Limb (tissue), 2 donors: Measurements from ENCODE around the gene PSME4.
"Not testable (repeated sequence)": the region's sequence is repeated elsewhere in the genome, so short reads cannot be mapped to it uniquely, and the experiment has no call there.

Experiments
- DNase-seq, 2 donors: peaks; one replicate each; pipeline ENCODE4 v3.0.0-alpha.2; 2016; ENCODE audit errors: extremely low spot score in 2 of 2

Gene PSME4

DNA sequence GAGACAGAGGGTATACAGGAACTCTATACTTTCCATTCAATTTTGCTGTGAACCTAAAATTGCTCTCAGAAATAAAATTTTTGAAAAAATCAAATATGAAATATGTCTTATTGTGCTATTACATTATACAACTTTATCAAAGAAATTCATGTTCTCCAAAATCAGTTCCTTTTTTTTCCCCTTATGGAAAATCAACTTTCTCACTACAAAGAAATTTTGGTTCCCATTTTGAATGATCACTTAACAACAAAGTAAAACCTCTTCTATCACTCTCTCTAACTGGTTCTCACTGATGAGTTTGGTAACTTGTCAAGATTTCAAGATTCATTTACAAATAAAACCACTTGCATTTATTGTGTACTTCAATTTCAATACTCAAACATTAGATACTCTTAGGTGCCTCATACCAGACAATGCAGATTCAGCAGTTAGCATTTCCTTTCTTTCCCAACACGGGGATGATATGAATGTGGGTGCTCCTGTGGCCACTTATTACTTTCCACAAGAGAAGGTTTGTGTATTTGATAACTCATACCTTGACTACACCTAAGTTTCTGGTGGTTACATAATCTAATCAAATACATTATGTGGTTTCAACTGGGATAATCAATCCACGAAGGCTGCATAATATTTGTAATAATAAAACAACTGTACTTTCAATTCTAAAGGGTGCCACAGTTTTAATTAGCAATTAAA lies 6.4 kb downstream of the PSME4 start:
- no peak for DNase-seq

GRCh38 chr2:53961478-53962216 lies 9.1 kb downstream of the PSME4 start:
- not testable (repeated sequence) for DNase-seq

- no peak for DNase-seq
Observed at GRCh38 chr2:53960476-53960875, 10.3 kb downstream of the PSME4 start.

DNA sequence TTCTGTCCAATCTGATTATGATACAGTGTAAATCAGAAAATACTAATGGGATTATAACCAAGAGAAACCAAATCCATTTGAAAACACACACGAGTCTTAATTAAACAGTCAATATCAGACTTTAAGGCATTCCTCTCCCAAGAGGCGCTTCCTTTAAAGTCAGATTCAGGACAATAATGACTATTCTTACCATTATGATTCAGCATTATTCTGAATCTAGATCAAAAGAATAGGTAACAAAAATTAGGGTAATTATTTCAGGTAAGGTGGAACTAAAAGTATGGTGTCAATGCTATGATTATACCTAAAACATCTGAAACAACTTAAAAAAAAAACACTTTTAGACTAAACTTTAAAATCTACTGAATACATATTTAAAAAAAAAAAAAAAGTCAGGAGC lies 12.3 kb downstream of the PSME4 start:
- no peak for DNase-seq

- no peak for DNase-seq
Observed at GRCh38 chr2:53952519-53952918, 18.3 kb downstream of the PSME4 start.

DNA sequence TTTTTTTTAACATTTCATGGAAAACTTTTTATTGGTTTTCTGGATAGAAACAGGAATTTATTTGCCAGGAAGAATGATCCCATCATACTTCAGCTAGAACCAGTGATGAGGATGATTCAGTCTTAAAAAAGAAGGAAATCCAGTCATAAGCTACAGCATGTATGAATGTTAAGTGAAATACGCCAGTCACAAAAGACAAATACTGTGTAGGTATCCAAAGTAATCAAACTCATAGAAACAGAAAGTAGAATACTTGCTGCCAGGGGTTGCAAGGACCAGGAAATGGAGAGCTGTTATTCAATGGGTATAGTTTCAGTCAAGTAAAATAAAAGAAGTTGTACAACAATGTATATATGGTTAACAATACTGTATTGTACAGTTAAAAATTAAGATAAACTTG lies 21.3 kb downstream of the PSME4 start:
- DNase-seq, result no peak

GRCh38 chr2:53945538-53945937 lies 25.3 kb downstream of the PSME4 start:
- DNase-seq, result no peak

- no peak for DNase-seq
Observed at GRCh38 chr2:53944542-53944941, 26.3 kb downstream of the PSME4 start.

- DNase-seq, result no peak
Observed at GRCh38 chr2:53942280-53942679, 28.5 kb downstream of the PSME4 start.

GRCh38 chr2:53941749-53942148 lies 29.0 kb downstream of the PSME4 start:
- no peak for DNase-seq

DNA sequence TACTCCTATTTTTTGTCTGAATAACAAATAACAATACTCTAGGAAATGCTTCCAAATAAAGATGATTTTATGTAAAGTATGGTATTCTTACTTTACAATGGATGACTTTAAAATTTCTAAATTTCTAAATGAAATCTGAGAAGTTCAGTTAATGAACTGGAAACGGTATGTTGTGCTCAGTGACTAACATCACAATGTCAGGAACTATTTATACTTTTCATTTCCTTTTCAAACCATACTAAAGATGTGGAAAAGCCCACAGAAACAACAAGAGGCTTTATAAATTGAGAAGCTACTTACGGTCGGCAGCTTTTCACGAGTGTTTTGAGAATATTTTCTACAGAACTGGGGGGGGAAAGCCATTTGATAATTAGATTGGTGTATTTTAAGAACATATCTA lies 31.1 kb downstream of the PSME4 start:
- DNase-seq, result no peak

- DNase-seq, result no peak
Observed at GRCh38 chr2:53938904-53939303, 31.9 kb downstream of the PSME4 start.

DNA sequence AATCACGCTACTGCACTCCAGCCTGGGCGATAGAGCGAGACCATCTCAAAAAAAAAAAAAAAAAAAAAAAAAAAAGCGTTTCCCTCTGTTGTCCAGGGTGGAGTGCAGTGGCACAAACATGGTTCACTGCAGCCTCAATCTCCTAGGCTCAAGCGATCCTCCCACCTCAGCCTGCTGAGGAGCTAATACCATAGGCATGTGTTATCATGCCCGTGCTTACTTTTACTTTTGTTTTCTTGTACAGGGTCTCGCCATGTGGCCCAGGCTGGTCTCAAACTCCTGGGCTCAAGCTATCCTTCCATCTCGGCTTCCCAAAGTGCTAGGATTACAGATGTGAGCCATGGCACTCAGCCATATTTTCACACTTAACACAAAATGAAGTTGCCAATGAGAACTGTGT lies 37.5 kb downstream of the PSME4 start:
- no peak for DNase-seq

DNA sequence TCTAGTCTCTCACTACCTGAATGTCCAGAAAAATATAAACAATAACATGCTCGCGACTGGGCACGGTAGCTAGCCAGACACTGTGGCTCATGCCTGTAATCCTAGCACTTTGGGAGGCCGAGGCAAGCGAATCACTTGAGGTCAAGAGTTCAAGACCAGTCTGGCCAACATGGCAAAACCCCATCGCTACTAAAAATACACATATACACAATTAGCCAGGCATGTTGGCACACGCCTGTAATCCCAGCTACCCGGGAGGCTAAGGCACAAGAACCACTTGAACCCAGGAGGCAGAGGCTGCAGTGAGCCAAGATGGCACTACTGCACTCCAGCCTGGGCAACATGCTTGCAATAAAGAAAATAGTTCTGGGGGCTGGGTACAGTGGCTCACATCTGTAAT lies 44.5 kb downstream of the PSME4 start:
- DNase-seq, result not testable (repeated sequence)

DNA sequence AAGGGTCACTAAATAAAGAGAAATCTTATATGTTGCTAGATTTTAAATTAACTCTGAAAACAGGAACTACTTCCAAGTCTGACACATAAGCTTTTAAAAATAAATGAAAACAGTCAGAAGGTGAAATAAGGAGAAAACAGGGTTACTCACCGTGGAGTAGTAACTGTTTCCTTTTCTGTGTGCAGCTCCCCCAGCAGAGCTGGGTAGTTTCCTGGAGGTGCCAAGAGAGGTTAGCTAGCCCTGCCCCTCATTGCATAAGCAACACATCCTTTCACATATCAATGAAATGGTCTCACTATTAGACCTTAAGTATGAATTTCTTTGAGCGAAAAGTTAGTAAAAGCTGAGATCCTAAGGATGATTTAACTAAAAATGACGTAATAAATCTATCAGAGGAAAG lies 57.1 kb downstream of the PSME4 start:
- no peak for DNase-seq

- DNase-seq, result no peak
Observed at GRCh38 chr2:53911434-53912189, 59.2 kb downstream of the PSME4 start.

- DNase-seq, result no peak
Observed at GRCh38 chr2:53907582-53907981, 63.2 kb downstream of the PSME4 start.

DNA sequence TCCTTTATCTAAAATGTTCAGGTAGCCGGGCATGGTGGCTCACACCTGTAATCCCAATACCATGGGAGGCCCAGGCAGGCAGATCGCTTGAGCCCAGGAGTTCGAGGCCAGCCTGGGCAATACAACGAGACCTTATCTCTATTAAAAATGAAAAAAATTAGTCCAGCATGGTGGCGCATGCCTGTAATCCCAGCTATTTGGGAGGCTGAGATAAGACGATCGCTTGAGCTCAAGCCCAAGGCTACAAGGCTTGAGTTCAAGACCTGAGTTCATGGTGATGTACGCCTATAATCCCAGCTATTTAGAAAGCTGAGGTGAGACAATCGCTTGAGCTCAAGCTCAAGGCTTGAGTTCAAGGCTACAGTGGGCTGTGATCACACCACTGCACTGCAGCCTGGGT lies 65.4 kb downstream of the PSME4 start:
- DNase-seq, result no peak

DNA sequence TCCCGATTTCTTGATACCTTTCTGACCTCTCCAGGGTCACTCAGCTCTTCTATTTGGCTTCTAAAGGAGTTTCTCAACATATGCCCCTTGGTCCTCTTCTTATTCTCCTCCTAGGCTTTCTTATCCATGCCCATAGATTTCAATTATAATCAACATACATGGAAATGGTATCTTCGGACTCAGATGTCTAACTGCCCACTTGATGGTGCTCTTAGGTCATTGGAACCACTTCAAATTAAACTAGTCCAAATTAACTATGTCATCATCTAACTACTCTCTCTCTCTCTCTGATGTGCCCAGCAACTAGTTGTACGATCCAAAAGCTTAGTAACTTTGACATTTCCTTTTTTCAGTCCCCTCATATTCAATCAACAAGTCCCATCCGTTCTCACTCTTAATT lies 67.8 kb downstream of the PSME4 start:
- DNase-seq, result no peak

- DNase-seq, result no peak
Observed at GRCh38 chr2:53901192-53901591, 69.6 kb downstream of the PSME4 start.

GRCh38 chr2:53896864-53897263 lies 73.9 kb downstream of the PSME4 start:
- DNase-seq, result no peak
